HEK293 (cell line): ENCODE measurements around the gene LSM10.

ENCODE experiments used
- CTCF ChIA-PET: fragments of 350-600 bp; formaldehyde crosslinking; extraction: SDS; loops from one replicate; lab custom pipeline; 2021; ENCODE audit warnings: antibody characterized with exemption; lab: Yijun Ruan, JAX
- POLR2A ChIA-PET: fragments of 300-600 bp; formaldehyde crosslinking; extraction: SDS; loops from one replicate; lab custom pipeline; 2020; ENCODE audit warnings: antibody characterized with exemption, inconsistent platforms; lab: Yijun Ruan, JAX
- H3K27ac ChIP-seq: fragments of 200-500 bp; sonication (Bioruptor generic); 2 replicates; pipeline ENCODE4 v1.5.1; 2014; ENCODE audit warnings: low read depth, low read length, control low read depth, inconsistent platforms; ENCODE audit errors: extremely low read depth
- H3K36me3 ChIP-seq, 2 experiments: fragments of 200-500 bp in 1 of 2; sonication (Bioruptor generic) in 1 of 2; 1 replicate in 1 of 2; 2 replicates in 1 of 2; pipeline ENCODE4 v1.5.1; 2014 to 2017; ENCODE audit warnings: inconsistent platforms in 2 of 2, low read length in 2 of 2; ENCODE audit not compliant: control insufficient read depth in 2 of 2, insufficient read depth in 1 of 2
- H3K4me1 ChIP-seq: fragments of 200-500 bp; sonication (Bioruptor generic); 2 replicates; pipeline ENCODE4 v1.5.1; 2014; ENCODE audit warnings: mild to moderate bottlenecking, low read length, inconsistent platforms; ENCODE audit not compliant: control insufficient read depth, insufficient read depth
- H3K4me3 ChIP-seq: 2 replicates; pipeline ENCODE4 v1.5.1; 2011; ENCODE audit warnings: low read depth, mild to moderate bottlenecking, control low read depth, low read length, moderate library complexity
- H3K9me3 ChIP-seq: fragments of 200-500 bp; sonication (Bioruptor generic); 2 replicates; pipeline ENCODE4 v1.5.1; 2014; ENCODE audit warnings: low read depth, low read length, inconsistent platforms; ENCODE audit not compliant: control insufficient read depth, insufficient read depth
- AEBP2 ChIP-seq: fragments of 450-650 bp; formaldehyde crosslinking; IDR thresholded peaks from 2 replicates; pipeline ENCODE4 v1.5.1; 2016; ENCODE audit warnings: missing biosample characterization, missing genetic modification characterization, borderline replicate concordance
- ATF2 ChIP-seq: fragments of 450-650 bp; formaldehyde crosslinking; IDR thresholded peaks from 2 replicates; pipeline ENCODE4 v1.5.1; 2016; ENCODE audit warnings: missing biosample characterization, missing genetic modification characterization, low read depth
- ELK4 ChIP-seq: IDR thresholded peaks from 2 replicates; pipeline ENCODE4 v1.6.1; 2011; ENCODE audit warnings: mild to moderate bottlenecking, low read depth, low read length, borderline replicate concordance
- FEZF1 ChIP-seq: fragments of 450-650 bp; formaldehyde crosslinking; IDR thresholded peaks from 2 replicates; pipeline ENCODE4 v1.5.1; 2016; ENCODE audit warnings: missing biosample characterization, missing genetic modification characterization
- HIC1 ChIP-seq: fragments of 450-650 bp; formaldehyde crosslinking; IDR thresholded peaks from 2 replicates; pipeline ENCODE4 v1.5.1; 2016; ENCODE audit warnings: missing biosample characterization, missing genetic modification characterization
- KLF9 ChIP-seq: fragments of 450-650 bp; formaldehyde crosslinking; IDR thresholded peaks from 2 replicates; pipeline ENCODE4 v1.5.1; 2016; ENCODE audit warnings: missing biosample characterization, missing genetic modification characterization, low read depth
- OVOL3 ChIP-seq: fragments of 450-650 bp; formaldehyde crosslinking; IDR thresholded peaks from 2 replicates; pipeline ENCODE4 v1.5.1; 2016; ENCODE audit warnings: missing biosample characterization, missing genetic modification characterization
- PRDM6 ChIP-seq: fragments of 450-650 bp; formaldehyde crosslinking; IDR thresholded peaks from 2 replicates; pipeline ENCODE4 v1.5.1; 2017; ENCODE audit warnings: missing biosample characterization, missing genetic modification characterization
- SP7 ChIP-seq: fragments of 450-650 bp; formaldehyde crosslinking; IDR thresholded peaks from 2 replicates; pipeline ENCODE4 v1.5.1; 2016; ENCODE audit warnings: missing biosample characterization, missing genetic modification characterization
- ZBTB17 ChIP-seq: fragments of 450-650 bp; formaldehyde crosslinking; IDR thresholded peaks from 2 replicates; pipeline ENCODE4 v1.5.1; 2016; ENCODE audit warnings: missing biosample characterization, missing genetic modification characterization
- ZBTB6 ChIP-seq: fragments of 450-650 bp; formaldehyde crosslinking; IDR thresholded peaks from 2 replicates; pipeline ENCODE4 v1.5.1; 2017; ENCODE audit warnings: missing biosample characterization, missing genetic modification characterization
- ZFP69B ChIP-seq: fragments of 450-650 bp; formaldehyde crosslinking; IDR thresholded peaks from 2 replicates; pipeline ENCODE4 v1.5.1; 2016; ENCODE audit warnings: missing biosample characterization, missing genetic modification characterization
- ZNF112 ChIP-seq: fragments of 450-650 bp; formaldehyde crosslinking; IDR thresholded peaks from 2 replicates; pipeline ENCODE4 v1.5.0; 2017; ENCODE audit warnings: missing biosample characterization, missing genetic modification characterization
- ZNF175 ChIP-seq: fragments of 450-650 bp; formaldehyde crosslinking; IDR thresholded peaks from 2 replicates; pipeline ENCODE4 v1.5.1; 2016; ENCODE audit warnings: missing biosample characterization, missing genetic modification characterization
- ZNF24 ChIP-seq: fragments of 450-650 bp; formaldehyde crosslinking; IDR thresholded peaks from 2 replicates; pipeline ENCODE4 v1.5.1; 2016; ENCODE audit warnings: missing biosample characterization, missing genetic modification characterization
- ZNF335 ChIP-seq: fragments of 450-650 bp; formaldehyde crosslinking; conservative IDR thresholded peaks from 2 replicates; pipeline ENCODE4 v1.5.1; 2016; ENCODE audit warnings: missing biosample characterization, missing genetic modification characterization
- ZNF426 ChIP-seq: fragments of 450-650 bp; formaldehyde crosslinking; IDR thresholded peaks from 2 replicates; pipeline ENCODE4 v1.5.1; 2017; ENCODE audit warnings: missing biosample characterization, missing genetic modification characterization, mild to moderate bottlenecking, inconsistent platforms, moderate library complexity
- ZNF623 ChIP-seq: fragments of 450-650 bp; formaldehyde crosslinking; IDR thresholded peaks from 2 replicates; pipeline ENCODE4 v1.5.1; 2016; ENCODE audit warnings: missing biosample characterization, missing genetic modification characterization
- ZNF624 ChIP-seq: fragments of 450-650 bp; formaldehyde crosslinking; IDR thresholded peaks from 2 replicates; pipeline ENCODE4 v1.5.1; 2017; ENCODE audit warnings: missing biosample characterization, missing genetic modification characterization
- ZNF629 ChIP-seq: fragments of 450-650 bp; formaldehyde crosslinking; IDR thresholded peaks from 2 replicates; pipeline ENCODE4 v1.5.1; 2017; ENCODE audit warnings: missing biosample characterization, missing genetic modification characterization
- ZNF654 ChIP-seq: fragments of 450-650 bp; formaldehyde crosslinking; IDR thresholded peaks from 2 replicates; pipeline ENCODE4 v1.5.1; 2016; ENCODE audit warnings: low read depth, missing biosample characterization, missing genetic modification characterization

The LSM10 gene

GRCh38 chr1:36440044-36440443, 42.3 kb upstream of the LSM10 start:
- Histone ChIP-seq H3K27ac (no peak overlapping the region), H3K9me3 (no peaks in the 10 kb centered on the region), H3K36me3 (peaks cover 0 to 14% of the 10 kb centered on the region in 2 experiments; a peak in 2 of 3 replicates), H3K4me1 (no peaks in the 10 kb centered on the region), H3K4me3 (no peak overlapping the region)
- TF ChIP-seq ZBTB6, result no peak
- no peak for TF ChIP-seq ZNF629 (tag by site-specific recombination)
- no peak for TF ChIP-seq ZNF623 (tag by site-specific recombination)
- no peak for TF ChIP-seq FEZF1
- no peak for TF ChIP-seq ZNF624 (tag by site-specific recombination)
- no peak for TF ChIP-seq PRDM6 (tag by site-specific recombination)
- no peak for TF ChIP-seq ZNF426 (tag by site-specific recombination)
- TF ChIP-seq HIC1 (tag by site-specific recombination), result no peak
- no peak for TF ChIP-seq OVOL3 (tag by site-specific recombination)
- TF ChIP-seq ZFP69B (tag by site-specific recombination), result no peak
- no peak for TF ChIP-seq AEBP2 (tag by site-specific recombination)
- no peak for TF ChIP-seq ELK4
- no peak for TF ChIP-seq ZNF175
- no peak for TF ChIP-seq ZNF24
- no peak for TF ChIP-seq ZNF112 (tag by site-specific recombination)
- no peak for TF ChIP-seq KLF9
- POLR2A ChIA-PET, result no interaction called here
- CTCF ChIA-PET, result interaction anchor here (0.5 to 1.1 kb wide), 2 partner anchors 10 to 30 kb away, joined by 3 read pairs; partner anchors contain the start of gene OSCP1

GRCh38 chr1:36438715-36439114, 41.0 kb upstream of the LSM10 start:
- ChIA-PET CTCF (no interaction called here), POLR2A (interaction anchor here (1.6 kb wide), 1 partner anchor 12 kb away, joined by 4 read pairs; the partner anchor contains the start of gene OSCP1)
- Histone ChIP-seq H3K9me3 (no peaks in the 10 kb centered on the region), H3K4me3 (no peak overlapping the region), H3K36me3 (peaks cover 0 to 17% of the 10 kb centered on the region in 2 experiments; a peak in 2 of 3 replicates), H3K27ac (no peak overlapping the region), H3K4me1 (no peaks in the 10 kb centered on the region)
- TF ChIP-seq ZNF654, result no peak
- peak; percentile 67; the same call in 1 of the 2 replicates for TF ChIP-seq ZNF335 (tag by site-specific recombination)
- TF ChIP-seq ZBTB17 (tag by site-specific recombination), result 0 out of 2 replicates have a peak, but pooled peaks have one; percentile 22
- TF ChIP-seq SP7 (tag by site-specific recombination), result no peak
- TF ChIP-seq ATF2 (tag by site-specific recombination), result peak; percentile 79
